ENCODE results near the gene IFIT1.
"Not testable (repeated sequence)": the region's sequence is repeated elsewhere in the genome, so short reads cannot be mapped to it uniquely, and the experiment has no call there.

Gene IFIT1

DNA sequence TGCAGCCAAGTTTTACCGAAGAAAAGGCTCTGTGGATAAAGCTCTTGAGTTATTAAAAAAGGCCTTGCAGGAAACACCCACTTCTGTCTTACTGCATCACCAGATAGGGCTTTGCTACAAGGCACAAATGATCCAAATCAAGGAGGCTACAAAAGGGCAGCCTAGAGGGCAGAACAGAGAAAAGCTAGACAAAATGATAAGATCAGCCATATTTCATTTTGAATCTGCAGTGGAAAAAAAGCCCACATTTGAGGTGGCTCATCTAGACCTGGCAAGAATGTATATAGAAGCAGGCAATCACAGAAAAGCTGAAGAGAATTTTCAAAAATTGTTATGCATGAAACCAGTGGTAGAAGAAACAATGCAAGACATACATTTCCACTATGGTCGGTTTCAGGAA lies 10.6 kb downstream of the IFIT1 start:
- TF ChIP-seq, protein P1, sequence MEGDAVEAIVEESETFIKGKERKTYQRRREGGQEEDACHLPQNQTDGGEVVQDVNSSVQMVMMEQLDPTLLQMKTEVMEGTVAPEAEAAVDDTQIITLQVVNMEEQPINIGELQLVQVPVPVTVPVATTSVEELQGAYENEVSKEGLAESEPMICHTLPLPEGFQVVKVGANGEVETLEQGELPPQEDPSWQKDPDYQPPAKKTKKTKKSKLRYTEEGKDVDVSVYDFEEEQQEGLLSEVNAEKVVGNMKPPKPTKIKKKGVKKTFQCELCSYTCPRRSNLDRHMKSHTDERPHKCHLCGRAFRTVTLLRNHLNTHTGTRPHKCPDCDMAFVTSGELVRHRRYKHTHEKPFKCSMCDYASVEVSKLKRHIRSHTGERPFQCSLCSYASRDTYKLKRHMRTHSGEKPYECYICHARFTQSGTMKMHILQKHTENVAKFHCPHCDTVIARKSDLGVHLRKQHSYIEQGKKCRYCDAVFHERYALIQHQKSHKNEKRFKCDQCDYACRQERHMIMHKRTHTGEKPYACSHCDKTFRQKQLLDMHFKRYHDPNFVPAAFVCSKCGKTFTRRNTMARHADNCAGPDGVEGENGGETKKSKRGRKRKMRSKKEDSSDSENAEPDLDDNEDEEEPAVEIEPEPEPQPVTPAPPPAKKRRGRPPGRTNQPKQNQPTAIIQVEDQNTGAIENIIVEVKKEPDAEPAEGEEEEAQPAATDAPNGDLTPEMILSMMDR (IDR thresholded peaks at IDR 0.05; ENCODE audit: low read depth, low read length), result no peak
- DNase-seq (ENCODE audit: extremely low read depth, low read depth), result no peak

DNA sequence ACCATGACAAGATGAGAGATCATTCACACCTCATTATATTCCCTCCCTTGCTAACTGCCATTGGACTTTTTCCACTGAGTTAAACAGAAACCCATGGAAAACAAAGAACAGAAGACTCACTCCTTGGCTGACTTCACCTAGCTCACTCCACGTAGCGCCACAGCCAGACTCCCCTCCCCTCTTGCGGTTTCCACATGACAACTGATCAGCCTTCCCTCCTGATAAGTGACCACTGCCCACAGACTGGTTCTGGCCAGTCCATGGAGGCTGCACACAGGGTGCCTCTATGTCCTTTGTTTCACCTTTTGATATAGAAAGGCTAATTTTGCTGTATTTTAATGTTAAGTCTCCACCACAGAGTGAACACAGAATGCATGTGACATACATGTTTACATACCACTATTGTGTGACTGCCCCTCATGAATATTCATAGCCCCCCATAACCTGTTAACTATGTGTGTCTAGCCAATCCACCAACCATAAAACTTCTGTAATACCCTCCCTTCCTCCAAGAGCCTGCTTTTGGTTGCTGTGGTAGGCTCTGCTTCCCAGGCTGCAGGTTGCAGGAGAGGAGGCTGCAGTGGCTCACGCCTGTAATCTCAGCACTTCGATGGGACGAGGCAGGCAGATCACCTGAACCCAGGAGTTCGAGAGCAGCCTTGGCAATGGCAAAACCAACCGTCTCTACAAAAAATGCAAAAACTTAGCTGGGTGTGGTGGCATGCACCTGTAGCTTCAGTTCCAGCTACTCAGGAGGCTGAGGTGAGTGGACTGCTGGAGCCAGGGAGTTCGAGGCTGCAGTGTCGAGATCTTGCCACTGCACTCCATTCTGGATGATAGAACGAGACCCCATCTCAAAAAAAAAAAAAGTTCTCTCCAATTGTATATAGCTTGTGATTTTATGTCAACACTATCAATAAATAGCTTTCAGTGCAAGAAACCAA lies 12.0 kb downstream of the IFIT1 start:
- no peak for DNase-seq (ENCODE audit: extremely low read depth, low read depth)
- TF ChIP-seq, protein P1 (IDR thresholded peaks at IDR 0.05; ENCODE audit: low read depth, low read length), result no peak

DNA sequence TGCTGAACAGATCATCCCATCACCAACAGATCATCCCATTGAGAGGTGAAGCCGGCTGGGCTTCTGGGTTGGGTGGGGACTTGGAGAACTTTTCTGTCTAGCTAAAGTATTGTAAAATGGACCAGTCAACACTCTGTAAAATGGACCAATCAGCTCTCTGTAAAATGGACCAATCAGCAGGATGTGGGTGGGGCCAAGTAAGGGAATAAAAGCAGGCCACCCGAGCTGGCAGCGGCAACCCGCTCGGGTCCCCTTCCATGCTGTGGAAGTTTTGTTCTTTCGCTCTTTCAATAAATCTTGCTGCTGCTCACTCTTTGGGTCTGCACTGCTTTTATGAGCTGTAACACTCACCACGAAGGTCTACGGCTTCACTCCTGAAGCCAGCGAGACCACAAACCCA lies 13.8 kb downstream of the IFIT1 start:
- DNase-seq (ENCODE audit: extremely low read depth, low read depth), result not testable (repeated sequence)

DNA sequence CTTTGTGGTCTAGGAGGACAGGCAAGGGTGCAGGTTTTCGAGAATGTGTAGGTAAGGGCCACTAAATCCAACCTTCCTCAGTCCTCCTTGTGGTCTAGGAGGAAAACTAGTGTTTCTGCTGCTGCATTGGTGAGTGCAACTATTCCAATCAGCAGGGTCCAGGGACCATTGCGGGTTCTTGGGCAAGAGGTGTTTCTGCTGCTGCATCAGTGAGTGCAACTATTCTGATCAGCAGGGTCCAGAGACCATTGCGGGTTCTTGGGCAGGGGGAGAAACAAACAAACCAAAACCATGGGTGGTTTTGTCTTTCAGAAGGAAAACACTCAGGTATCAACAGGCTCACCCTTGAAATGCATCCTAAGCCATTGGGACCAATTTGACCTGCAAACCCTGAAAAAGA lies 15.4 kb downstream of the IFIT1 start:
- not testable (repeated sequence) for DNase-seq (ENCODE audit: extremely low read depth, low read depth)

DNA sequence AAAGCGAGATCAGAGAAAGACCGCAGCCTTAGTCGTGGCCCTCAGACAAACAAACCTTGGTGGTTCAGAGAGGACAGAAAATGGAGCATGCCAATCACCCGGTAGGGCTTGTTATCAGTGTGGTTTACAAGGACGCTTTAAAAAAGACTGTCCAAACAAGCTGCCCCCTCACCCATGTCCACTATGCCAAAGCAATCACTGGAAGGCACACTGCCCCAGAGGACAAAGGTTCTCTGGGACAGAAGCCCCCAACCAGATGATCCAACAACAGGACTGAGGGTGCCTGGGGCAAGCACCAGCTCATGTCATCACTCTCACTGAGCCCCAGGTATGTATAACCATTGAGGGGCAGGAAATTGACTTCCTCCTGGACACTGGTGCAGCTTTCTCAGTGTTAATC lies 16.9 kb downstream of the IFIT1 start:
- not testable (repeated sequence) for DNase-seq (ENCODE audit: extremely low read depth, low read depth)

DNA sequence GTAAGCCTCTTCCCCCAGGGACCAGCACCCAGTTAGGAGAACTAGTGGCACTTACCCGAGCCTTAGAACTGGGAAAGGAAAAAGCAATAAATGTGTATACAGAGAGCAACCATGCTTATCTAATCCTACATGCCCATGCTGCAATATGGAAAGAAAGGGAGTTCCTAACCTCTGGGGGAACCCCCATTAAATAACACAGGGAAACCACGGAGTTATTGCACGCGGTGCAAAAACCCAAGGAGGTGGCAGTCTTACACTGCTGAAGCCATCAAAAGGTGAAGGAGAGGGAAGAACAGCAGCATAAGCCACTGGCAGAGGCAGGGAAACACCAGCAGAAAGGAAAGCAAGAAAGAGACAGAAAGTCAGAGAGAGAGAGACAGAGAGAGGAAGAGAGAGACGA lies 18.1 kb downstream of the IFIT1 start:
- not testable (repeated sequence) for DNase-seq (ENCODE audit: extremely low read depth, low read depth)

DNA sequence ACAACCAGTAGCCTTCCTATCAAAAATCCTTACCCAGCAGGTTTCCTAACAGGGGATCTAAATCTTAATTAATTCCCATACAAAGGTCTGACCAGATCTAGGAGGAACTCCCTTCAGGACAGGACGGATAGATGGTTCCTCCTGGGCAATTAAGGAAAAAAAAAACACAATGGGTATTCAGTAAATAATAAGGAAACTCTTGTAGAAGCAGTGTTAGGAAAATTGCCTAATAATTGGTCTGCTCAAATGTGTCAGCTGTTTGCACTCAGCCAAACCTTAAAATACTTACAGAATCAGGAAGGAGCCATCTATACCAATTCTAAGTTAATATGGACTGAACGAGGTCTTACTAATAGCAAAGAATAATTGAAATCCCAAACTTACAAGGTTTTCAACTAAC lies 18.7 kb downstream of the IFIT1 start:
- not testable (repeated sequence) for DNase-seq (ENCODE audit: extremely low read depth, low read depth)

DNA sequence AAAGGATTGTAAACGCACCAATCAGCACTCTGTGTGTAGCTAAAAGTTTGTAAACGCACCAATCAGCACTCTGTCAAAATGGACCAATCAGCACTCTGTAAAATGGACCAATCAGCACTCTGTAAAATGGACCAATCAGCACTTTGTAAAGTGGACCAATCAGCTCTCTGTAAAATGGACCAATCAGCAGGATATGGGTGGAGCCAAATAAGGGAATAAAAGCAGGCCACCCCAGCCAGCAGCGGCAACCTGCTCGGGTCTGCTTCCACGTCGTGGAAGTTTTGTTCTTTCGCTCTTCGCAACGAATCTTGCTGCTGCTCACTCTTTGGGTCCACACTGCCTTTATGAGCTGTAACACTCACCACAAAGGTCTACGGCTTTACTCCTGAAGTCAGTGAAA lies 19.9 kb downstream of the IFIT1 start:
- DNase-seq (ENCODE audit: extremely low read depth, low read depth), result not testable (repeated sequence)

DNA sequence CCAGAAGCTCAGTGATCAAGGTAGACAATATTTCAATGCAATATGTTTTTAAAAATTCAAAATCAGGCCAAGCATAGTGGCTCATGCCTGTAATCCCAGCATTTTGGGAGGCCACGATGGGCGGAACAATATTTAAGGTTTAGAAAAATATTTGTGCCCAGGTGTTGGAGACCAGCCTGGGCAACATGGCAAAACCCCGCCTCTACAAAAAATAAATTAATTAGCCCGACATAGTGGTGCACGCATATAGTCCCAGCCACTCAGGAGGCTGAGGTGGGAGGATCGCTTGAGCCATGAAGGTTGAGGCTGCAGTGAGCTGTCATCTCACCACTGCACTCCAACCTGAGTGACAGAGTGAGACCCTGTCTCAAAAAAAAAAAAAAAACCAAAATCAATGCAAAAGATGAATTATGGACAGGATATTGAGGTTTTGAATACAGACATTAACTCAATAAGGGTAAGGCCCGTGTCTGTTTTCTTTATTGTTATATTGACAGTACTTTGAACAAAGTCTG lies 21.0 kb downstream of the IFIT1 start:
- TF ChIP-seq, protein P1 (IDR thresholded peaks at IDR 0.05; ENCODE audit: low read depth, low read length), result no peak
- no peak for DNase-seq (ENCODE audit: extremely low read depth, low read depth)

DNA sequence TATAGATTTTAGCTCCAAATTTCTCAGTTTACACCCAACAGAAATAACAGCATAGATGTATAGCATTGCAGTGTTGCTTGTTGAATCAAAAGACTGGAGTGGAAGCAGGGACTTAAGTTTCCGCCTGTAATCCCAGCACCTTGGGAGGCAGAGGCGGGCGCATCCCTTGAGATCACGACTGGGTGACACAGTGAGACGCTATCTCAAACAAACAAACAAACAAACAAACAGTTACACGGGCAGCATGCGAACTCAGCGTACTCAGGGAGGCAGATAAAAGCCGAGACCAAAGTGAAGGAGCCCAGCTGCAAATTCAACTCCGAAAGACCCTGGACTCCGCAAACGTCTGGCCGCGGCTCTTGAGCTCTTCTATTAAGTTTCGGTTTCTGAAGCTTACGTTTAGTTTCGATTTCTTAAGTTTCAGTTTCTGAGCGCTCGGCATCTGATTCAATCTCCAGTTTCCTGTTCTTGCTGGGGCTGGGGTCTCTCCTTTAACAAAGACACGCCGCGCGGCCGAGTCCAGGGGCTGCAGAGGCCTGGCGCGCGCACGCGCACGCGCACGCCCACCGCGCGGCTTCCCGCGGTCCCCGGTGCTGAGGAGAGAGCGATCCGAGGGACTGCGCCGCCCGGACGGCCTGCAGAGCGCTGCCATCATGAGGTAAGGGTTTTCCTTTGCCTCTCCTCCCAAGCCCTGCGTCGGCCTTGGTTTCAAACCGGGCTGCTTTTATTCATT lies 21.9 kb downstream of the IFIT1 start, which contains the start of gene IFIT5:
Gene IFIT5 (plus strand): TSS at position 423 of the 733 bp plus-strand sequence. CDS start 231 bp downstream, at position 654.
- TF ChIP-seq, protein P1 (IDR thresholded peaks at IDR 0.05; ENCODE audit: low read depth, low read length), result no peak; the same call in 1 of the 2 replicates
- no peak for DNase-seq (ENCODE audit: extremely low read depth, low read depth)

All from AG09319 (cell line).